ENCODE results near the gene CTDNEP1. TPM values are rescaled to one million over a fixed set of nuclear protein-coding genes. Genes with fewer than 3 reads are reported as not detected.

The CTDNEP1 gene
- total and polyA plus RNA-seq, 10 donors, result 69.3 to 133 (median 98.0) TPM

- TF ChIP-seq CTCF (IDR thresholded peaks at IDR 0.05 in 8 of 11, conservative IDR thresholded peaks at IDR 0.05 in 3 of 11), result no peak
- TF ChIP-seq POLR2A (IDR thresholded peaks at IDR 0.05), result no peak
- TF ChIP-seq POLR2AphosphoS5 (IDR thresholded peaks at IDR 0.05), result no peak
- Histone ChIP-seq H3K4me1 (peaks cover 22 to 38% (median 35%) of the 10 kb centered on the region in 6 donors), H3K4me3 (peak within 1 kb of the TSS; percentile 32 to 78 (median 49)), H3K27me3 (replicated peaks in 1 of 7) (peaks cover 3 to 70% (median 27%) of the 10 kb centered on the region in 7 donors), H3K9me3 (no peaks in the 10 kb centered on the region), H3K36me3 (peaks cover 0 to 28% (median 11%) of the 10 kb centered on the region in 6 donors), H3K27ac (peak within 1 kb of the TSS in 6 of 8 donors; percentile 25 to 81 (median 53))
- DNase-seq, result no peak
- 6 to 13% (median 10%) methylated on average over 39 to 64 of the region's 64 CpGs for WGBS, 5 donors
- intact Hi-C loops (cut with DNase I; ENCODE audit: low total_unique reads), result no loop called here
These were observed 10.8 kb upstream of the CTDNEP1 start, which contains the start of gene CLDN7 for GRCh38 chr17:7262192-7262934. Gene CLDN7, minus strand, starts transcription at chr17:7262478. Its CDS starts 435 bp downstream, at chr17:7262043.

- TF ChIP-seq POLR2A (IDR thresholded peaks at IDR 0.05) (no peak), CTCF (IDR thresholded peaks at IDR 0.05 in 8 of 11, conservative IDR thresholded peaks at IDR 0.05 in 3 of 11) (no peak), POLR2AphosphoS5 (IDR thresholded peaks at IDR 0.05) (no peak)
- no peaks in the 10 kb centered on the region for H3K9me3 ChIP-seq
- intact Hi-C loops (cut with DNase I; ENCODE audit: low total_unique reads), result no loop called here
- peak overlapping the region; percentile 32 to 78 (median 49) for H3K4me3 ChIP-seq
- H3K4me1 ChIP-seq, result peaks cover 22 to 38% (median 35%) of the 10 kb centered on the region in 6 donors
- H3K36me3 ChIP-seq, result peaks cover 0 to 36% (median 15%) of the 10 kb centered on the region in 6 donors
- H3K27me3 ChIP-seq (replicated peaks in 1 of 7), result peaks cover 3 to 64% (median 27%) of the 10 kb centered on the region in 7 donors
- 7 to 11% (median 9%) methylated on average over 36 to 71 of the region's 71 CpGs for WGBS, 5 donors
- H3K27ac ChIP-seq, result peak overlapping the region in 6 of 8 donors; percentile 25 to 81 (median 53)
- peak; percentile 87 for DNase-seq
These were observed 10.1 kb upstream of the CTDNEP1 start for GRCh38 chr17:7261379-7262191.

- peak; percentile 86 for DNase-seq
- peaks cover 22 to 38% (median 35%) of the 10 kb centered on the region in 6 donors for H3K4me1 ChIP-seq
These were observed 9.3 kb upstream of the CTDNEP1 start for GRCh38 chr17:7260651-7261378.

More at GRCh38 chr17:7260651-7261378, 9.3 kb upstream of the CTDNEP1 start:
- Histone ChIP-seq H3K9me3 (no peaks in the 10 kb centered on the region), H3K27me3 (replicated peaks in 1 of 7) (peaks cover 3 to 56% (median 27%) of the 10 kb centered on the region in 7 donors), H3K4me3 (peak overlapping the region; percentile 32 to 78 (median 49)), H3K36me3 (peaks cover 0 to 44% (median 23%) of the 10 kb centered on the region in 6 donors), H3K27ac (peak overlapping the region in 6 of 8 donors; percentile 25 to 81 (median 53))
- no peak for TF ChIP-seq CTCF (IDR thresholded peaks at IDR 0.05 in 8 of 11, conservative IDR thresholded peaks at IDR 0.05 in 3 of 11)
- TF ChIP-seq POLR2AphosphoS5 (IDR thresholded peaks at IDR 0.05), result peak; percentile 50 to 78 (median 59)
- TF ChIP-seq POLR2A (IDR thresholded peaks at IDR 0.05), result no peak
- WGBS, 5 donors, result 8 to 18% (median 11%) methylated on average over 28 to 54 of the region's 54 CpGs
- intact Hi-C loops (cut with DNase I; ENCODE audit: low total_unique reads), result no loop called here

Measured in spleen (tissue), 11 donors.